ENCODE results near the gene SHOC1.
"Not testable (repeated sequence)": the region's sequence is repeated elsewhere in the genome, so short reads cannot be mapped to it uniquely, and the experiment has no call there.

Gene SHOC1

DNA sequence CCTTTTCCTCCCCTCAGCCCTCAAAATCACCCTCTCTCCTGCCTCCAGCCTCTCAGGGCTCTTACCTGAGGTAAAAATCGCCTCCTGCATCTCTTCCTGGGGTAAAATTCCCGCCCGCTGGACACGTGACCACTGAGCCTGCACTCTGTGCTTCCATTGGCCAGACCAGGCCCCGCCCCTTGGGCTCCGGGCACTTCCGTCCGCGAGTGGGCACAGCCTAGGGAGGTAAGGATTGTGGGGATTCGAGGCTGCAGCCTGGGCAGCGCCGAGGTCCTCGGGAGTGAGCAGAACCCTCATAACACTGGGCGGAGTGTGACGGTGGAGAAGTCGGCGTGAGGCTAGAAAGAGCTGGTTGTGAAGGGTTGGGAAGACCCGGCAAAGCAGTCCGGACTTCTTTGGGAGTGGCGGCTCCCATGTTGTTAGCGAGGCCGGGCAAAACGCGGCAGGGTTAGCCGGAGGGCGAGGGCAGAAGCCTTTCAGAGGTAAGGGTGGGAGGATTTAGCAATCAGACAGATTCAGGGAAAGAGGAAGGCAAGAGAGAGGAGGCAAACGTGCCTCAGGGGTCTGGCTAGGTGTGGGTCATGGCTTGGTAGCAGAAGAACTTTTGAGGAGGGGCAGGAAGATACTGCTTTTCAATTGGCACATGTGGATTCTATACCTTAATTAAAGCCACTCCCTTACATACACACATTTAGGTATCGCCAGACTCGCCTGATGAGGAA lies at the start of gene SHOC1:
SHOC1 (minus strand) TSS at position 103 of the 722 bp plus-strand sequence. CDS start 3,519 bp downstream, outside the sequence.
- no peak for DNase-seq

- DNase-seq, result no peak
Observed at GRCh38 chr9:111843971-111844370, 49.2 kb upstream of the SHOC1 start.

- DNase-seq, result no peak
Observed at GRCh38 chr9:111842313-111842712, 47.6 kb upstream of the SHOC1 start.

DNA sequence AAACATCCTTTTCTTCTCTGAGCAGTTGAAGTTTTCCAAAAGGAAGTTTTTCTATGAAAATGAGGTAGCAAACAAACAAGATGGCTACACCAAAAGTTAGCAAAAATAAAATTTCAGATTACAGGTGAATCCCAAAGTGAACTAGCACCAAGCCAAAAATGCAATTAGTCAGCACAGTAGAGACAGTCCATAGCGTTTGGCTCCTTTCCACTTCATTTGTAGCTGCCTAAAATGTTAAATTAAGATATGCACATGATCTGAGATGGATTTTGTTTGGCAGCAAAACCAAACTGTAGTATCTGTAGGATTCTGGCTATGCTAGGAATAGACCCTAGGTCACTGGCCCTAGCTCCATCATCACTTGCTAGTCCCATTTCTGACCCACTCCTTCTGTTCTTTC lies 45.7 kb upstream of the SHOC1 start:
- no peak for DNase-seq

DNA sequence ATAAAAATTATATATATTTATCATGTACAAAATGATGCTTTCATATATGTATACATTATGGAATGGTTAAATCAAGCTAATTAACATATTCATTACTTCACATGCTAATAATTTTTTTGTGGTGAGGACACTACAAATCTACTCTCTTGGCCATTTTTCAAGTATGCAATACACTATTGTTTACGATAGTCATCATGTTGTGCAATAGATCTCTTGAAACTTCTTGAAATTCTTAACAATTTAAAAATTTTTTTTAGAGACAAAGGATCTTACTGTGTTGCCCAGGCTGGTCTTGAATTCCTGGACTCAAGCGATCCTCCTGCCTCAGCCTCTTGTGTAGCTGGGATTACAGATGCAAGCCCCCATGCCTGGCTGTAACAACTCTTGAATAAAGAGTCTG lies 45.2 kb upstream of the SHOC1 start:
- DNase-seq, result no peak

- no peak for DNase-seq
Observed at GRCh38 chr9:111839387-111839786, 44.6 kb upstream of the SHOC1 start.

- no peak for DNase-seq
Observed at GRCh38 chr9:111838439-111838838, 43.7 kb upstream of the SHOC1 start.

GRCh38 chr9:111836311-111836710 lies 41.6 kb upstream of the SHOC1 start:
- DNase-seq, result no peak

DNA sequence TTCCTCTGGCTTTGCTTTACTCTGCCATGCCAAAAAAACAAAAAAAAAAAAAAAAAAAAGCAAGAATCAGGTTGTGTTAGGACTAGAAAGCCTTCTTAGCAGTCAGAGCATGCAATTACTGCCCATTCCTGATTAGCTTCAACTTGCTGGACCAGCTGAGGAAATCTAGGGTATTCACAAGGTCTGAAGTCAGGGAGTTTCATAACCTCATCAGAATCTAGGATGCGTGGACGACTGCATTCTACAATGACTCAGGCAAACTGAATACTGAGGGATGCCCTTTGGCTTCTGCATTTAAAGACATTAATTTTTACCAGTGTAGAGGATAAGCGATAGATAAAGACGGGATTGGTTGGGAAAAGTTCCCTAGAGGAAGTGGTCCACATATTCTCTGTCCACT lies 39.2 kb upstream of the SHOC1 start:
- no peak for DNase-seq

GRCh38 chr9:111832449-111832848 lies 37.7 kb upstream of the SHOC1 start:
- DNase-seq, result no peak

GRCh38 chr9:111831371-111832108 lies 36.8 kb upstream of the SHOC1 start:
- DNase-seq, result no peak

GRCh38 chr9:111828193-111828592 lies 33.5 kb upstream of the SHOC1 start:
- no peak for DNase-seq

DNA sequence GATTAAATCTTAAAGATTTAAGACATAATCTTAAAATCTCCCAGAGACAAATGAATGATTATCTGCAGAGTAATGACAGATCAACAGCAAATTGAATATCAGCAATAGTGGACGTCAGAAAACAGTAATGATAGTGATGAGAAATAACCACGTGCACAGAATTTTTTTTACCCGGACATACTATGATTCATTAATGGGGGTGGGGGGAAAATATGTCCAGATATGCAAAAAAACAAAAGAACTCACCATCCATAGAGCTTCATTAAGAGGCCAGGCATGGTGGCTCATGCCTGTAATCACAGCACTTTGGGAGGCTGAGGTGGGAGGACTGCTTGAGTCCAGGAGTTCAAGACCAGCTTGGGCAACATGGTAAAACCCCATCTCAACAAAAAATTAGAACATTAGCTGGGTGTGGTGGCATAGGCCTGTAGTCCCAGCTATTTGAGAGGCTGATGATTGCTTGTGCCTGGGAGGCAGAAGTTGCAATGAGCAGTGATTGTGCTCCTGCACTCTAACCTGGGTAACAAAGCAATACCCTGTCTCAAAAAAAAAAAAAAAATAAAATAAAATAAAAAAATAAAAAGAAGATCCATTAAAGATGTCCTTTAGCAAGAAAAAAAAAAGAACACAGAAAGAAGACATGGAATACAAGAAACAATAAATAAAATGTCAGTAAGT lies 30.9 kb upstream of the SHOC1 start:
- no peak for DNase-seq

GRCh38 chr9:111821006-111821528 lies 26.3 kb upstream of the SHOC1 start:
- no peak for DNase-seq

DNA sequence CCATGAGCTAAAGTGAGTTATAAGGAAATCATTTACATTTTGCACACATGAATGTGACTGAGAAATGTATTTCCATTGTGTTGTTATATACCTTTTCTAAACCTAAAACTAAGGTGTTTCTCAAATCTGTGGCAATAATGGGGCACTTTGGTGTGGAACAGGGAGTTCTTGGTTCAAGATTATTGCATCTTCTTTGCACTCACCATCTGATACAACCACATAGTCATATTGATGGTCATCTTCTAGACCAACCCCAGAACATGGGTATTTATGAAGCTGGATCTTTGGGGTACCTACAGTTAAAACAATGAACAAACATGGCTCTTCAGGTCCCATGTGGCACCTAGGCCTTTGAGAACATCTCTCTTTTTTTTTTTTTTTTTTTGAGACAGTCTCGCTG lies 24.6 kb upstream of the SHOC1 start:
- DNase-seq, result no peak

DNA sequence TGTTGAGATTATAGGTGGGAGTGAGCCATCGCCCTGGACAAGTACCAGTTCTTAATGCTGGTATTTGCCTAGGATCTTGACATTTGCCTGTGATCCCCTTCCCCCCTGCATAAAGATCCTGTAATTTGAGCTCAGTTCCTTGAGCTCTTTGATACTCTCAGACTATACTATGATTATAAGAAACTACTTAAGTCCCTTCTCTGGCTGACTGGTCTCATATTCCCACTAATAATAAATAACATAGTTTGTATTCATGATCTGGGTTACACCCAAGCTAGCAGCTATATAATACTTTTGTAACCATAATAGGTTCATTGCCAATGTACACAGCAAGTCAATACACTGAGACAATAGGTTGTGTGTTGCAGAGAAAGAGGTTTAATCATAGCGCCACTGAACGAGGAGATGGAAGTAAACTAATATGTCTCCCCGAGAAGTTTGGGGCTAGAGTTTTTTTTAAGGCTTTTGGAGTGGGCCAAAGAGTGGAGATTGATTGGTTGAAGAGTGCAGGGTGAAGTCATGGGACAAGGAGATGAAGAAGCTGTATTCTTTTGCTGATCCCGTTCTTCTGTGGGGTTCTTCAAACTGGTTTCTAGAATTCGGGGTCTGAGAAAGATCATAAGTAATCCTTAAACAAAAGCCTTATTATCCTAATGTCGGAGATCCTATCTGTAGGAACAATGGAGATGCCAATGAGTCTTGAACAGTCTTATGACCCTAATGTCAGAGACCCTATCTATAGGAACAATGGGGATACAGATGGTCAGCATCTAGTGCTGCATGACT lies 20.7 kb upstream of the SHOC1 start:
- no peak for DNase-seq

DNA sequence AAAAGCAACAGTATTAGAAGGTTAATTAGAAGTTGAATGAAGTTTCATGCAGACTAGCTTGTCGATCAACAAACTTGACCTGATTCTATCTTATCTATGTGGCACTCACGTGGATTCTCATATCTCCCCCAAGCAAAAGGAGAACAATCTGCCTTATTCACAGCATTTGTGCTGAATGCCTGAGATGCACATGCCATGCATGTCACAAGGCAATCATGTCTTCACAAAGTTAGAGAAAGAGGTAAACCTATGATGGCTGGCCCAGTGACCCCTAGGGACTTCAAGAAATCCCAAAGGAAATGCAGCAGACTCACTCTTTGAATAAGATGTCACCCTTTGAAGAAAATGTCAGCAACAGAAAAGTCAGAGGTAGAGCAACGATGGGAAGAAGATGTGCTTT lies 17.6 kb upstream of the SHOC1 start:
- DNase-seq, result no peak

- no peak for DNase-seq
Observed at GRCh38 chr9:111810908-111811307, 16.2 kb upstream of the SHOC1 start.

DNA sequence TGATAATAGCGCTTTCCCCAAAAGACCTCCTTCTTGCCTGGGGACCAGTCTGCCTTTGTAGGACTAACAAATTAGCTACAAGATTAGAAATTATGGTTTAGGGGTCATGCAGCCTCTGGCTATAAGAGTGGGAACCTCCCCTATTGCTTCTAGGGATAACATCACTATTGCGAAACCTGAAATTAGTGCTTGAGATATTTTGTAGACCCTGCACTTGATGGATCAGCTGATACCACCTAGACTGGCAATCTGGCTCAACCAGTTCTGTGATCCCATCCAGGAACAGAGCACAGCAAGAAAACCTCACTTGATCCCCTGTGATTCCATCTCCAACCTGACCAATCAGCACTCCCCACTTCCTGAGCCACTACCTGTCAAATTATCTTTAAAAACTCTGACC lies 15.7 kb upstream of the SHOC1 start:
- not testable (repeated sequence) for DNase-seq

- DNase-seq, result no peak
Observed at GRCh38 chr9:111807197-111807596, 12.5 kb upstream of the SHOC1 start.

- DNase-seq, result no peak
Observed at GRCh38 chr9:111806259-111806658, 11.5 kb upstream of the SHOC1 start.

GRCh38 chr9:111805830-111806241 lies 11.1 kb upstream of the SHOC1 start:
- DNase-seq, result no peak

- DNase-seq, result no peak
Observed at GRCh38 chr9:111805262-111805661, 10.5 kb upstream of the SHOC1 start.

Data from activated T-cell treated with anti-CD3 and anti-CD28 coated beads, Interleukin-2, amount 50 U/mL, for 48 hours (primary cell).